K562 (cell line): ENCODE data around the gene MED15. TPM values are rescaled to one million over a fixed set of nuclear protein-coding genes. Genes with fewer than 3 reads are reported as not detected.

Source experiments
- ASH1L ChIP-seq: fragments of 450-650 bp; IDR thresholded peaks from 2 replicates; pipeline ENCODE4 v1.6.1; 2018; ENCODE audit warnings: borderline replicate concordance, mild to moderate bottlenecking, low read depth; ENCODE audit not compliant: partially characterized antibody
- ATF7 ChIP-seq: fragments of 450-650 bp; IDR thresholded peaks from 2 replicates; pipeline ENCODE4 v1.7.1; 2014; ENCODE audit warnings: mild to moderate bottlenecking, moderate library complexity
- CBX5 ChIP-seq: IDR thresholded peaks from 2 replicates; pipeline ENCODE4 v1.6.1; 2014; ENCODE audit warnings: low read depth, borderline replicate concordance
- CHD1 ChIP-seq: fragments of 200-600 bp; sonication (generic); IDR thresholded peaks from one replicate; pipeline ENCODE4 v1.6.1; 2012; ENCODE audit warnings: mild to moderate bottlenecking, moderate library complexity, low read length, inconsistent platforms
- CSDE1 ChIP-seq, 2 experiments: fragments of 450-650 bp; IDR thresholded peaks; 2 replicates each; pipeline ENCODE4 v1.6.1; 2016; ENCODE audit warnings: mild to moderate bottlenecking in 1 of 2
- EGR1 ChIP-seq: fragments of 450-650 bp; conservative IDR thresholded peaks from 2 replicates; pipeline ENCODE4 v1.6.1; 2017; ENCODE audit warnings: mild to moderate bottlenecking
- ERF ChIP-seq: fragments of 450-650 bp; formaldehyde crosslinking; IDR thresholded peaks from 2 replicates; pipeline ENCODE4 v1.4.0; 2020; ENCODE audit warnings: mild to moderate bottlenecking, mixed read lengths
- GATA2 ChIP-seq: sonication (generic); formaldehyde crosslinking; IDR thresholded peaks from 2 replicates; pipeline ENCODE4 v1.4.0; 2020; ENCODE audit warnings: mild to moderate bottlenecking, missing genetic modification reagents
- MLLT1 ChIP-seq, 2 experiments: fragments of 450-650 bp; IDR thresholded peaks; 2 replicates each; pipeline ENCODE4 v1.6.1; 2016
- PHB ChIP-seq: fragments of 250-450 bp; sonication (Bioruptor Pico); IDR thresholded peaks from 2 replicates; pipeline ENCODE4 v1.5.0; 2021
- PHB2 ChIP-seq: fragments of 450-650 bp; IDR thresholded peaks from 2 replicates; pipeline ENCODE4 v1.6.1; 2017; ENCODE audit warnings: low read depth
- POLR2A ChIP-seq: fragments of 450-650 bp; conservative IDR thresholded peaks from 2 replicates; pipeline ENCODE4 v1.6.1; 2016
- POLR3G ChIP-seq: IDR thresholded peaks from 2 replicates; pipeline ENCODE4 v1.6.1; 2011; ENCODE audit not compliant: insufficient read length, insufficient replicate concordance; ENCODE audit errors: extremely low read depth
- PRPF4 ChIP-seq: fragments of 200-400 bp; formaldehyde crosslinking; IDR thresholded peaks from one replicate; pipeline ENCODE4 v1.6.1; 2017; ENCODE audit warnings: low read length, low read depth, mild to moderate bottlenecking; ENCODE audit not compliant: insufficient read depth, poor library complexity, severe bottlenecking
- PTRF ChIP-seq: fragments of 450-650 bp; IDR thresholded peaks from 2 replicates; pipeline ENCODE4 v1.6.1; 2016; ENCODE audit warnings: mild to moderate bottlenecking, missing genetic modification characterization, missing compliant biosample characterization
- RCOR1 ChIP-seq, 2 experiments: IDR thresholded peaks; 2 replicates each; pipeline ENCODE4 v1.6.1; 2012; ENCODE audit warnings: low read depth in 2 of 2, low read length in 2 of 2, borderline replicate concordance in 1 of 2, improper control_type of control experiment in 1 of 2
- RFX7 ChIP-seq: fragments of 250-450 bp; sonication (Bioruptor Pico); IDR thresholded peaks from 2 replicates; pipeline ENCODE4 v1.5.1; 2021; ENCODE audit warnings: mild to moderate bottlenecking
- SOX6 ChIP-seq: fragments of 450-650 bp; IDR thresholded peaks from 2 replicates; pipeline ENCODE4 v1.6.1; 2014; ENCODE audit warnings: mild to moderate bottlenecking
- SUPT5H ChIP-seq: fragments of 450-650 bp; IDR thresholded peaks from 2 replicates; pipeline ENCODE4 v1.6.1; 2016
- TCF7 ChIP-seq: sonication (generic); IDR thresholded peaks from 2 replicates; pipeline ENCODE4 v1.6.1; 2016; ENCODE audit warnings: antibody characterized with exemption, borderline replicate concordance
- THRB ChIP-seq: fragments of 450-650 bp; formaldehyde crosslinking; conservative IDR thresholded peaks from 2 replicates; pipeline ENCODE4 v1.4.0; 2022; ENCODE audit warnings: mild to moderate bottlenecking, missing genetic modification characterization
- ZBTB33 ChIP-seq: sonication (generic); formaldehyde crosslinking; IDR thresholded peaks from 2 replicates; pipeline ENCODE4 v1.8.1; 2023; ENCODE audit warnings: mild to moderate bottlenecking, missing genetic modification reagents
- ZBTB49 ChIP-seq: sonication (generic); formaldehyde crosslinking; IDR thresholded peaks from 2 replicates; pipeline ENCODE4 v1.8.0; 2022; ENCODE audit warnings: missing genetic modification reagents, mild to moderate bottlenecking, borderline replicate concordance
- ZFP1 ChIP-seq: fragments of 450-650 bp; formaldehyde crosslinking; IDR thresholded peaks from 2 replicates; pipeline ENCODE4 v1.4.0; 2020; ENCODE audit warnings: mild to moderate bottlenecking, mixed read lengths
- ZNF121 ChIP-seq: sonication (generic); formaldehyde crosslinking; conservative IDR thresholded peaks from 2 replicates; pipeline ENCODE4 v1.8.0; 2022; ENCODE audit warnings: missing genetic modification reagents
- ZNF124 ChIP-seq: sonication (generic); formaldehyde crosslinking; IDR thresholded peaks from 2 replicates; pipeline ENCODE4 v1.8.1; 2022; ENCODE audit warnings: missing genetic modification reagents
- polyA plus RNA-seq, 8 experiments: library from polyadenylated mRNA; depleted of rRNA in 4 of 8; stranded (reverse) in 5 of 8; unstranded in 3 of 8; fragments of >200 nt; fragmentation: Nextera tagmentation in 2 of 8; fragmentation: Illumina TruSeq in 1 of 8; extraction: Ambion mirVana in 2 of 8; extraction: Trizol in 1 of 8; gene quantifications; 2 replicates each; pipeline versions ENCODE4 v1.2.1 to v1.2.3, GENCODE V29; 2011 to 2014; ENCODE audit warnings: inconsistent platforms in 1 of 8, missing spikeins in 1 of 8
- total RNA-seq, 7 experiments: library from RNA; depleted of rRNA in 6 of 7; stranded (reverse); fragments of >200 nt in 6 of 7; fragmentation: Illumina TruSeq in 2 of 7; extraction: Trizol in 2 of 7; gene quantifications; 2 replicates each; pipeline versions ENCODE4 v1.2.1 to v1.2.3, GENCODE V29; 2011 to 2021; ENCODE audit warnings: low replicate concordance in 1 of 7

The MED15 gene
- total and polyA plus RNA-seq, 9 of the 15 experiments (the other 6 are each of a cell fraction or from before 2014, with no cell fraction given), result 4.0 to 271 (median 60.1) TPM

- TF ChIP-seq GATA2 (CRISPR knock-in tag), result no peak
- no peak for TF ChIP-seq ZBTB49
- no peak for TF ChIP-seq ZBTB33 (CRISPR knock-in tag)
- TF ChIP-seq RFX7, result no peak
- TF ChIP-seq PHB2, result no peak
- TF ChIP-seq TCF7, result no peak
- no peak for TF ChIP-seq ERF (CRISPR knock-in tag)
- no peak for TF ChIP-seq THRB (CRISPR knock-in tag)
- TF ChIP-seq PHB (CRISPR knock-in tag), result peak; percentile 27; the same call in 1 of the 2 replicates
- TF ChIP-seq ZFP1 (CRISPR knock-in tag), result no peak
- TF ChIP-seq ASH1L, result no peak
- TF ChIP-seq CSDE1 (IDR thresholded peaks at IDR 0.05), result no peak
- TF ChIP-seq ZNF124 (CRISPR knock-in tag), result peak; percentile 79; the same call in 1 of the 2 replicates
- TF ChIP-seq SOX6, result no peak
- no peak for TF ChIP-seq SUPT5H
- no peak for TF ChIP-seq PRPF4
- no peak for TF ChIP-seq MLLT1 (IDR thresholded peaks at IDR 0.05)
- no peak for TF ChIP-seq EGR1
- no peak for TF ChIP-seq PTRF (tag)
- no peak for TF ChIP-seq CBX5
- TF ChIP-seq POLR3G, result no peak
- no peak for TF ChIP-seq ZNF121 (CRISPR knock-in tag)
- no peak for TF ChIP-seq ATF7
- TF ChIP-seq POLR2A, result peak; percentile 31; the same call in 1 of the 2 replicates
- TF ChIP-seq CHD1, result no peak
- TF ChIP-seq RCOR1 (IDR thresholded peaks at IDR 0.05; ENCODE audit: borderline replicate concordance in 1 of 2, low read depth in 2 of 2, low read length in 2 of 2), result no peak
These were observed 71.3 kb downstream of the MED15 start (continued) for GRCh38 chr22:20578707-20579106.
